GM23248 (cell line): ENCODE measurements around the gene AGPAT2.

ENCODE experiments used
- EZH2 ChIP-seq: fragments of 200-600 bp; sonication (generic); IDR thresholded peaks from 2 replicates; pipeline ENCODE4 v1.6.1; 2018; ENCODE audit warnings: antibody characterized with exemption, mild to moderate bottlenecking; ENCODE audit not compliant: insufficient read depth, poor library complexity, severe bottlenecking
- EZH2phosphoT487 ChIP-seq: fragments of 200-600 bp; sonication (generic); IDR thresholded peaks from 2 replicates; pipeline ENCODE4 v1.6.1; 2018; ENCODE audit warnings: antibody characterized with exemption, moderate library complexity, mild to moderate bottlenecking, low read depth; ENCODE audit not compliant: insufficient read depth

- TF ChIP-seq EZH2, result no peak
- no peak for TF ChIP-seq EZH2phosphoT487
Measured at GRCh38 chr9:136714893-136715274, 27.6 kb upstream of the AGPAT2 start.
